ENCODE measurements around the gene C5AR1.

Gene C5AR1

DNA sequence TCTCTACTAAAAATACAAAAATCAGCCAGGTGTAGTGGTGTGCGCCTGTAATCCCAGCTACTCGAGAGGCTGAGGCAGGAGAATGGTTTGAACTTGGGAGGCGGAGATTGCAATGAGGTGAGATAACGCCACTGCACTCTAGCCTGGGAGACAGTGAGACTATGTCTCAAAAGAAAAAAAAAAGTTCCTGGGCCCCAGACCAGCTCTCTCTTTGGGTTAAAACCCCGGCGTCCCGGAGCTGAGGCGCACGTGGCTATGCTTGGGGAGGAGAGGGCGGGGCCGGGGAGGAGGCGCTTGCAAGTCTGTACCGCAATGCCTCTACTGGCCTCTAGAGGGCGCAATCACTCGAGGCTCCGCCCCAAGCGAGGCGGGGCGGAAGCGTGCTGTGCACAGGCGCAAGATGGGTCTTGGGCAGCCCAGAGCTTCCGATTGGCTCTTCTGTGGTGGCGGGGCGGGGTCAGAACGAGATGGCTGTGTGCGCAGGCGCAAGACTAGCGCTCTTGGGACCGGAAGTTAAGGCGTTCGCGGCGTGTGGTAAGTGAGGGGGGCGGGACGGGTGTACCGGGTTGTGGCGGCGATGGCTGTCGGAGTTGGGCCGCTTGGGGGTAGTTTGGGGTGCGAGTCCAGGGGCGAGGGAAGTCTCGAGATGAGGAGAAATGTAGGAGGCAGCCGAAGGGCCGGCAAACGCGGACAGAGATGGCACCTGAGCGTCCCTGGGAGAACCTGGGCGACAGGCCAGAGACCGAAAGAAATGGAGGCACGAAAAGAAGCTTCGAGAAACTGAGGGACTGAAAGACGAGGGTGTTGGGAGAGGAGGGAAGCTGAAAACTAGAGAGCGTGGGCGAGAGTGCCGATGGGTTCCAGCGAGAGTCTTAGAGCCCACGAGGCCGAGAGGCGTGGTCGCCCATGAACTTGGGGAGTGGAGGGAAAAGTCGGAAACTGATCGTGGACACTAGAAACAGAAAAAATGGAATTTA lies 39.4 kb downstream of the C5AR1 start, which contains the start of gene DHX34 (continued):
- TF ChIP-seq, protein P1, sequence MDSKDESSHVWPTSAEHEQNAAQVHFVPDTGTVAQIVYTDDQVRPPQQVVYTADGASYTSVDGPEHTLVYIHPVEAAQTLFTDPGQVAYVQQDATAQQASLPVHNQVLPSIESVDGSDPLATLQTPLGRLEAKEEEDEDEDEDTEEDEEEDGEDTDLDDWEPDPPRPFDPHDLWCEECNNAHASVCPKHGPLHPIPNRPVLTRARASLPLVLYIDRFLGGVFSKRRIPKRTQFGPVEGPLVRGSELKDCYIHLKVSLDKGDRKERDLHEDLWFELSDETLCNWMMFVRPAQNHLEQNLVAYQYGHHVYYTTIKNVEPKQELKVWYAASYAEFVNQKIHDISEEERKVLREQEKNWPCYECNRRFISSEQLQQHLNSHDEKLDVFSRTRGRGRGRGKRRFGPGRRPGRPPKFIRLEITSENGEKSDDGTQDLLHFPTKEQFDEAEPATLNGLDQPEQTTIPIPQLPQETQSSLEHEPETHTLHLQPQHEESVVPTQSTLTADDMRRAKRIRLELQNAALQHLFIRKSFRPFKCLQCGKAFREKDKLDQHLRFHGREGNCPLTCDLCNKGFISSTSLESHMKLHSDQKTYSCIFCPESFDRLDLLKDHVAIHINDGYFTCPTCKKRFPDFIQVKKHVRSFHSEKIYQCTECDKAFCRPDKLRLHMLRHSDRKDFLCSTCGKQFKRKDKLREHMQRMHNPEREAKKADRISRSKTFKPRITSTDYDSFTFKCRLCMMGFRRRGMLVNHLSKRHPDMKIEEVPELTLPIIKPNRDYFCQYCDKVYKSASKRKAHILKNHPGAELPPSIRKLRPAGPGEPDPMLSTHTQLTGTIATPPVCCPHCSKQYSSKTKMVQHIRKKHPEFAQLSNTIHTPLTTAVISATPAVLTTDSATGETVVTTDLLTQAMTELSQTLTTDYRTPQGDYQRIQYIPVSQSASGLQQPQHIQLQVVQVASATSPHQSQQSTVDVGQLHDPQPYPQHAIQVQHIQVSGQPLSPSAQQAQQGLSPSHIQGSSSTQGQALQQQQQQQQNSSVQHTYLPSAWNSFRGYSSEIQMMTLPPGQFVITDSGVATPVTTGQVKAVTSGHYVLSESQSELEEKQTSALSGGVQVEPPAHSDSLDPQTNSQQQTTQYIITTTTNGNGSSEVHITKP (tag by site-specific recombination; IDR thresholded peaks at IDR 0.05) = peak; percentile 66
- no peak for TF ChIP-seq ZNF146 (tag by site-specific recombination; IDR thresholded peaks at IDR 0.05)
- TF ChIP-seq ZNF202 (tag by site-specific recombination; IDR thresholded peaks at IDR 0.05; ENCODE audit: borderline replicate concordance) = no peak
- TF ChIP-seq KLF16 (tag by site-specific recombination; IDR thresholded peaks at IDR 0.05) = peak; percentile 98
- peak; percentile 78 for TF ChIP-seq KLF1 (tag by site-specific recombination; IDR thresholded peaks at IDR 0.05)
- TF ChIP-seq ZFP41 (tag by site-specific recombination; IDR thresholded peaks at IDR 0.05; ENCODE audit: borderline replicate concordance) = no peak
- TF ChIP-seq SCRT1 (tag by site-specific recombination; IDR thresholded peaks at IDR 0.05; ENCODE audit: borderline replicate concordance) = no peak
- TF ChIP-seq, protein P2, sequence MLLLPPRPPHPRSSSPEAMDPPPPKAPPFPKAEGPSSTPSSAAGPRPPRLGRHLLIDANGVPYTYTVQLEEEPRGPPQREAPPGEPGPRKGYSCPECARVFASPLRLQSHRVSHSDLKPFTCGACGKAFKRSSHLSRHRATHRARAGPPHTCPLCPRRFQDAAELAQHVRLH (tag by site-specific recombination; IDR thresholded peaks at IDR 0.05) = peak; percentile 73; the same call in 1 of the 2 replicates
- TF ChIP-seq ZSCAN16 (tag by site-specific recombination; IDR thresholded peaks at IDR 0.05) = no peak
- peak; percentile 88 for TF ChIP-seq YY2 (tag by site-specific recombination; IDR thresholded peaks at IDR 0.05)

DNA sequence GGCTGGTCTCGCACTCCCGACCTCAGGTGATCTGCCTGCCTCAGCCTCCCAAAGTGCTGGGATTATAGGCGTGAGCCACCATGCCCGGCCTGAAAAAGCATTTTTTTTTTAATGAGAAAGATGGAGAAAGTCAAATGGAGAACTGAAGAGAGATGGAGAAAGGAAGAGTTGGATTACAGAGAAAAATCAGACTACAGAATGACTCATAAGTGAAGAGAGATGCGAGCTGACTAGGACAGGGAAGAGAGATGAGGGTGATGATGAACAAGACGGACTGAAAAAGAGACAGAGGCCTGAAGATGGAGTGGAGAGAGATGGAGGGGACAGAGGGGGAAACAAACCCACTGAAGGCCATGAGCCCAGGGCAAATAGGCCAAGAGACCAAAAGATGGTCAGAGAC lies 41.0 kb downstream of the C5AR1 start:
- Histone ChIP-seq H3K27ac (ENCODE audit: extremely low read depth, low read depth, low read length) (no peak overlapping the region), H3K9me3 (ENCODE audit: control insufficient read depth, insufficient read depth, low read depth, low read length) (no peaks in the 10 kb centered on the region), H3K4me3 (ENCODE audit: low read depth, low read length) (no peak overlapping the region), H3K36me3 (ENCODE audit: control insufficient read depth in 2 of 2, insufficient read depth in 1 of 2, low read length in 2 of 2) (peaks cover 37 to 40% of the 10 kb centered on the region in 2 experiments), H3K4me1 (ENCODE audit: control insufficient read depth, insufficient read depth, low read length) (peaks cover 11% of the 10 kb centered on the region)
- peak; percentile 95 for TF ChIP-seq PRDM1 (tag by site-specific recombination; IDR thresholded peaks at IDR 0.05)
- TF ChIP-seq TRIM28 (IDR thresholded peaks at IDR 0.05; ENCODE audit: borderline replicate concordance, low read length) = no peak
- no peak for TF ChIP-seq ZNF248 (tag by site-specific recombination; IDR thresholded peaks at IDR 0.05)
- POLR2A ChIA-PET = interaction anchor here (0.5 to 2.1 kb wide), 3 partner anchors 13 to 76 kb away, joined by 3 to 8 read pairs (median 8); partner anchors contain the start of gene INAFM1
- CTCF ChIA-PET = interaction anchor here (0.6 to 2.9 kb wide), 16 partner anchors 8 to 350 kb away, joined by 3 to 36 read pairs (median 6); no protein-coding TSS in a partner anchor

DNA sequence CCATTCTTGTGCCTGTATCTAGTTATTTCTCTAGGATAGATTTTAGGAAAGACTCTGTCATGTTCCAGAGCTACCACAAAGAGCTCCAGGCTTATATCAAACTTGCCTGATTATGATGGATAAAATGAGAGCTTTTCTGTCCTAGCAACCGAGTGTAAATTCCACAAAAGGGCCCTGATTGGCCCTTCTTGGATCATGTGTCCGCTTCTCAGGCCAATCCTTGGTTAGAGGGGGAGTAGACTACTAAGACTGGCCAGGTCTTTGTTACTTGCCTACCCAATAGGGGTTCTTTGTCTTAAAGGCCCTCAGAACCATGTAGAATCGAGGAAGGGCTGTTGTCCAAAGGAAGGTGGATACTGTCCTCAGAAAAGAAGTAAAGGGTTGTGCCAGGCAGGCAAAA lies 41.9 kb downstream of the C5AR1 start:
- ChIA-PET POLR2A (no interaction called here), CTCF (interaction anchor here (0.6 to 1.5 kb wide), 7 partner anchors 9 to 77 kb away, joined by 3 to 5 read pairs (median 4); no protein-coding TSS in a partner anchor)
- H3K4me1 ChIP-seq (ENCODE audit: control insufficient read depth, insufficient read depth, low read length) = peaks cover 11% of the 10 kb centered on the region
- H3K27ac ChIP-seq (ENCODE audit: extremely low read depth, low read depth, low read length) = peak overlapping the region; percentile 17; the same call in 1 of the 2 replicates
- peaks cover 46 to 49% of the 10 kb centered on the region in 2 experiments for H3K36me3 ChIP-seq (ENCODE audit: control insufficient read depth in 2 of 2, insufficient read depth in 1 of 2, low read length in 2 of 2)
- no peak for TF ChIP-seq BCL11A (tag by site-specific recombination; IDR thresholded peaks at IDR 0.05; ENCODE audit: low read depth)
- TF ChIP-seq, protein P1 (tag by site-specific recombination; IDR thresholded peaks at IDR 0.05) = peak; percentile 28; the same call in 1 of the 2 replicates
- TF ChIP-seq, protein P3, sequence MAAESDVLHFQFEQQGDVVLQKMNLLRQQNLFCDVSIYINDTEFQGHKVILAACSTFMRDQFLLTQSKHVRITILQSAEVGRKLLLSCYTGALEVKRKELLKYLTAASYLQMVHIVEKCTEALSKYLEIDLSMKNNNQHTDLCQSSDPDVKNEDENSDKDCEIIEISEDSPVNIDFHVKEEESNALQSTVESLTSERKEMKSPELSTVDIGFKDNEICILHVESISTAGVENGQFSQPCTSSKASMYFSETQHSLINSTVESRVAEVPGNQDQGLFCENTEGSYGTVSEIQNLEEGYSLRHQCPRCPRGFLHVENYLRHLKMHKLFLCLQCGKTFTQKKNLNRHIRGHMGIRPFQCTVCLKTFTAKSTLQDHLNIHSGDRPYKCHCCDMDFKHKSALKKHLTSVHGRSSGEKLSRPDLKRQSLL (tag by site-specific recombination; IDR thresholded peaks at IDR 0.05) = peak; percentile 72
- H3K4me3 ChIP-seq (ENCODE audit: low read depth, low read length) = no peak overlapping the region
- H3K9me3 ChIP-seq (ENCODE audit: control insufficient read depth, insufficient read depth, low read depth, low read length) = no peaks in the 10 kb centered on the region
